Measurements from ENCODE around the gene NSD2.

NSD2 gene

DNA sequence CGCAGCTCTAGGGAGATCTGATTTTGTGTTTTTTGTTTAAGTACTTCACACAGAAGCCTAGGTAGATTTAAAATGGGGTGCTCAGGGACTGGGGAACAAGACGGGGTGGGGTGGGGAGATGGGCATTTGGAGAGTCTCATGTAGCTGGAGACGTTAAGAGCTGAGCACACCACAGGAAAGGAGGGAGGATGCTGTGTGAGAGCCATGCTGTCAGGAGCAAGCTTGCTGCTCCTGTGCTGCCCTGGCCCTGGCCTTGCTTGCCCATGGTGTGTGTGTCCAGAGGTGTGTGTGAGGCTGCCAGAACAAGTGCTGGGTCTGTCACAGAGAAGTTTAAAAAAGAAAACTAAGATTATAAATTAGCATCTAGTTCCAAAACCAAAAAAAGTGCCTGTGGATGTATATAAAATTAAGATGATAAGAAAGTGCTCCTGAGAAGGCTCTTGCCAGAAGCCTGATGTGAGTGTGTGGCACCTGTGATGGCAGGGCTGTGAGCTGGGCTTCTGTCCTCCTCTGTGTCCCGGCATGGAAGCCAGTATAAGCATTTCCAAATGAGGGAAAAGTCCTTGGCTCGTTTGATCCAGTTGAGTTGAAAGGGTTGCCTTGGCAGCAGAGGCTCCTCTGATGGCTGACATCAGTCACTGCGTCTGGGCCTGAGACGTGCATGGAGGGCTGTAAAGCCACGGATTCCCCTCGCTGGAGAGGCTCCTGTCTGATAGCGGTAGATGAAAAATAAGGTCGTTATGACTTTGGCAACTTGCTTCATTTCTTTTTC, 74.1 kb downstream of the NSD2 start:
- no peak for DNase-seq (ENCODE audit: low read depth, low spot score)
- TF ChIP-seq, protein P1, sequence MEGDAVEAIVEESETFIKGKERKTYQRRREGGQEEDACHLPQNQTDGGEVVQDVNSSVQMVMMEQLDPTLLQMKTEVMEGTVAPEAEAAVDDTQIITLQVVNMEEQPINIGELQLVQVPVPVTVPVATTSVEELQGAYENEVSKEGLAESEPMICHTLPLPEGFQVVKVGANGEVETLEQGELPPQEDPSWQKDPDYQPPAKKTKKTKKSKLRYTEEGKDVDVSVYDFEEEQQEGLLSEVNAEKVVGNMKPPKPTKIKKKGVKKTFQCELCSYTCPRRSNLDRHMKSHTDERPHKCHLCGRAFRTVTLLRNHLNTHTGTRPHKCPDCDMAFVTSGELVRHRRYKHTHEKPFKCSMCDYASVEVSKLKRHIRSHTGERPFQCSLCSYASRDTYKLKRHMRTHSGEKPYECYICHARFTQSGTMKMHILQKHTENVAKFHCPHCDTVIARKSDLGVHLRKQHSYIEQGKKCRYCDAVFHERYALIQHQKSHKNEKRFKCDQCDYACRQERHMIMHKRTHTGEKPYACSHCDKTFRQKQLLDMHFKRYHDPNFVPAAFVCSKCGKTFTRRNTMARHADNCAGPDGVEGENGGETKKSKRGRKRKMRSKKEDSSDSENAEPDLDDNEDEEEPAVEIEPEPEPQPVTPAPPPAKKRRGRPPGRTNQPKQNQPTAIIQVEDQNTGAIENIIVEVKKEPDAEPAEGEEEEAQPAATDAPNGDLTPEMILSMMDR (IDR thresholded peaks at IDR 0.05; ENCODE audit: insufficient read depth, low read length, missing control alignments) = no peak
- ChIA-PET CTCF (no interaction called here), POLR2A (no interaction called here)
- no peak overlapping the region for H3K4me3 ChIP-seq (ENCODE audit: low read depth, low read length)

DNA sequence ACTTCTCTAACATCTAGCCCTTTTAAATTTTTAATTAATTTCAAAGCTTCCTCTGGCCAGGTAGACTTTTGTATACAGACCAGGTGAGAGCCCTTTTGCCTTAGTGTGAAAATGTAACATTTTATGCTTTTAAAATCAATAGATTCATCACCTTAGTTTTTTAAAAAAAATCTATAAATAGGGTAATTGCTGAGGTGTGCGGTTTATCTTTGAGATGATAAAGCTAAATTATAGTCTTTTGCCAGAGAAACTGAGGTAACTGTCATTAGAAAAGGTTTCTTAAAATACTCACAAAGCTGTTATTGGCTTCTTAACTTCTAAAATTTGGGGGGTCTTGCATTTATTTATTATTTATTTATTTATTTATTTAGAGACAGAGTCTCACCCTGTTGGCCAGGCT, 74.7 kb downstream of the NSD2 start:
- ChIA-PET CTCF (no interaction called here), POLR2A (no interaction called here)
- no peak for DNase-seq (ENCODE audit: low read depth, low spot score)
- TF ChIP-seq, protein P1 (IDR thresholded peaks at IDR 0.05; ENCODE audit: insufficient read depth, low read length, missing control alignments) = no peak
- no peak overlapping the region for H3K4me3 ChIP-seq (ENCODE audit: low read depth, low read length)

DNA sequence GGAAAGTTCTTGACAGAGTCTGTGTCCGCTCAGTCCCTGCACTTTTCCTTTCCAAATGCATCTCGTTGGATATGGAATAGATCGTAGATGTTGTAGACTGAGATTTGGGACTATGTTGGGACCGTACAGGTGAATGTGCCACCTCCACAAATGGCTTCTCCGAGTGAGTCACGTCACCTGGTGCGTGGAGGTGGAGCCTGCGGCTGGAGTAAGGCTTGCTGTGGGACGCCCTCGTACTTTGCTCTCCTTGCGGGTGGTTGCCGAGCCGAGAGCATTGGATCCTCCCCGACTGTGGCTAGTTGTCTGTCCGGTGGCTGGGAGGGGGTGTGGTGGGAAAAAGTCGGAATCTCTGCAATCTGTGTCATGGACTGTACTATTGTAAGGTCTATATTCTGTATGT, 77.0 kb downstream of the NSD2 start:
- ChIA-PET POLR2A (no interaction called here), CTCF (no interaction called here)
- TF ChIP-seq, protein P1 (IDR thresholded peaks at IDR 0.05; ENCODE audit: insufficient read depth, low read length, missing control alignments) = no peak
- no peak for DNase-seq (ENCODE audit: low read depth, low spot score)
- H3K4me3 ChIP-seq (ENCODE audit: low read depth, low read length) = no peak overlapping the region

DNA sequence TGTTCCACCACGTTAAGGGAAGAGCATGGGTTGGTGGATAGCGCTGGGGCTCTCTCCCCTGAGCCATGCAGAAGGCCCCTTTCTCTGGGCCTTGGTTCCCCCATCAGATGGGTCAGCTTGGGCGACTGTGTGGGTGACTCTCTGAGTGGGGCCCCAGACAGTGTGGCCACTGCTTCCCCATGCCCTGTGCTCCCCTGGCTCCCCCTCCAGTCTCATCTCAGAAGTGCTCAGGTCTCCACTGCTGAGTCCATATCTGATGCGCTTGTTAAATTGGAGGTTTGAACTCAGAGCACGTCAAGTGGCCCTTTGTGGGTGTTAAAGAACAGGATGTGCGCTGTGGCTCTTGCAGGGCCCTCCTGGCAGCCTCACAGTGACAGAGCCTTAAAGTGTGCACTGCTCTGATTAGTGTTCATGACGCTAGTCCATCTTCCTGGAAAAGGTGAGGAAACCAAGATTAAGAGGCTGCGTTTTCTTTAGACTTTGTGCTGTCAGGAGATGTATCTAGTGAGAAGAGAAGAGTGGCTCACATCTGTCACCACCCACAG, 77.8 kb downstream of the NSD2 start:
- ChIA-PET CTCF (no interaction called here), POLR2A (no interaction called here)
- TF ChIP-seq, protein P1 (IDR thresholded peaks at IDR 0.05; ENCODE audit: insufficient read depth, low read length, missing control alignments) = no peak
- H3K4me3 ChIP-seq (ENCODE audit: low read depth, low read length) = no peak overlapping the region
- no peak for DNase-seq (ENCODE audit: low read depth, low spot score)

DNA sequence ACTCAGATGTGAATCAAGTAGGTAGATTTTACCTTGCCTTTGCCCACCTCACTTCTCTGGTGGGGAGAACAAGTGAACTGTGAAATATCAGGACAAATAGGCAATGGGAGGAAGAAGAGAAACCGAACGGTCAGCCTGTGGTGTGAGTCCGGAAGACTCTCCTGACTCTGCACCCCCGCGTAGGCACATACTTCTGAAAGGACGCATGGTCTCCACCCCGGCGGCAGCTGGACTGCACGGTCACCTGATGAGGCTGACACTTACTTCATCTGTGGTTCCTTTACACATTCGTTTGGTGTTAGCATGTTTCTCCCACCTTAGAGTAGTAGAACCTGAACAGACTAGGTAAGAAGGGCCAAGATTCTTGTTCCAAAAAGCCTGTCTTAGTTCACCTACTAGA, 79.2 kb downstream of the NSD2 start:
- POLR2A ChIA-PET = no interaction called here

DNA sequence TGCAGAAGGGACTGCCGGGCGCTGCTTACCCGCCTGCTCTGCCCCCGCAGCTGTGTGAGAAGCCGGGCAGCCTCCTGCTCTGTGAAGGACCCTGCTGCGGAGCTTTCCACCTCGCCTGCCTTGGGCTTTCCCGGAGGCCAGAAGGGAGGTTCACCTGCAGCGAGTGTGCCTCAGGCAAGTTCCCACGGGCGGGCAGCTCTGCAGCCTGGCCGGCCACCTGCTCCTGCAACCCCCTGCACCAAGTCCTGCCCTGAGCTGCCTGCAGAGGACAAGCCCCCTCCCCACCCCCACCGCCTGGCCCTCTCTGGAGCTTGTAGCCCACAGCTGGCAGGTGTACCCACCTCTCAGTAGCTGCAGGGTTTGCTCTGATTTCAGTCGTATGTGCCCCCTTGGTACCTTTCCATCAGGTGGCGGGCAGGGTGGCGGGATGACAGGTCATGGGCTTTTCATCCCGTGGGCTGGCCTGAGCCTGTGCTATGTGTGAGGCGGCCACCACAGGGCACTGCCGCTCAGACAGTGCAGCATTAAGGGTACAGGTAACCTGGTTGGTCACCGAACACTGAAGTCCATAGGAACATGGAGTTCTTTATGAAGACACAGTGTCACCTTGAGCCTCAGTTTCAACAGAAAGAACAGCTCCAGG, 81.0 kb downstream of the NSD2 start:
- ChIA-PET CTCF (no interaction called here), POLR2A (no interaction called here)
- DNase-seq (ENCODE audit: low read depth, low spot score) = no peak
- TF ChIP-seq, protein P1 (IDR thresholded peaks at IDR 0.05; ENCODE audit: insufficient read depth, low read length, missing control alignments) = no peak
- H3K4me3 ChIP-seq (ENCODE audit: low read depth, low read length) = no peak overlapping the region

More for the DNA sequence above, 79.2 kb downstream of the NSD2 start:
- TF ChIP-seq, protein P1 (IDR thresholded peaks at IDR 0.05; ENCODE audit: insufficient read depth, low read length, missing control alignments) = no peak
- no peak overlapping the region for H3K4me3 ChIP-seq (ENCODE audit: low read depth, low read length)
- CTCF ChIA-PET = no interaction called here
- DNase-seq (ENCODE audit: low read depth, low spot score) = no peak
